GM19025 (cell line): ENCODE results near the gene LPIN3.

Source experiments
- ATAC-seq: cut with Tn5 transposase; IDR thresholded peaks from one replicate; pipeline ENCODE4 v1.9.1; 2021; ENCODE audit warnings: mild to moderate bottlenecking, low read depth, moderate library complexity; ENCODE audit not compliant: unreplicated experiment

LPIN3 gene

GRCh38 chr20:41348430-41349172 lies 8.0 kb downstream of the LPIN3 start:
- ATAC-seq, result no peak

DNA sequence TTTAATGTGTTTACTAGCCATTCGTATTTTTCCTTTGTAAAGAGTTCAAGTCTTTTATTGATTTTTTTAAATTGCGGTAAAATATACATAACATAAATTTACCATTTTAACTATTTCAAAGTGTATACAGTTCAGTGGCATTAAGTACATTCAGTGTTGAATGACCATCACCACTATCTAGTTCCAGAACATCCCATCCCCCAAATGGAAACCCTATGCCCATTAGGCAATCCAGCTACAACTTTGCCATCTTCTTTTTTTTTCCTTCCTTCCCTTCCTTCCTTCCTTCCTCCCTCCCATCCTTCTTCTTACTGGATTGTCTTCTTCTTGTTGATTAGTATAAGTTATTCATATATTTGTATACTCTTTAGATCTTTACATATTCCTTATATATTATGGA lies 8.6 kb downstream of the LPIN3 start:
- ATAC-seq, result no peak

DNA sequence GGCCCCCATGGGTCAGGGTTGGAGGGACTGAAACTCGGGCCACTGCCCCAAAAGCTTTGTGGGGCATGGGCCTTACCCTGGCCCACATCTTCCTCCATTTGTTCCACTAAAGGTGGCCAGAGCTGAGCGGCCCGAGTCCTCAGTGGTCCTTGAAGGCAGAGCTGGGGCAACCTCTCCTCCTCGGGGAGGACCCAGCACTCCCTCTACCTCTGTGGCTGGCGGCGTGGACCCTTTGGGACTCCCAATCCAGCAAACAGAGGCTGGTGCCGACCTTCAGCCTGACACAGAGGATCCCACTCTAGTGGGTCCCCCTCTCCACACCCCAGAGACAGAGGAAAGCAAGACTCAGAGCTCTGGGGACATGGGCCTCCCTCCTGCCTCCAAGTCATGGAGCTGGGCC lies 9.3 kb downstream of the LPIN3 start:
- ATAC-seq, result no peak

DNA sequence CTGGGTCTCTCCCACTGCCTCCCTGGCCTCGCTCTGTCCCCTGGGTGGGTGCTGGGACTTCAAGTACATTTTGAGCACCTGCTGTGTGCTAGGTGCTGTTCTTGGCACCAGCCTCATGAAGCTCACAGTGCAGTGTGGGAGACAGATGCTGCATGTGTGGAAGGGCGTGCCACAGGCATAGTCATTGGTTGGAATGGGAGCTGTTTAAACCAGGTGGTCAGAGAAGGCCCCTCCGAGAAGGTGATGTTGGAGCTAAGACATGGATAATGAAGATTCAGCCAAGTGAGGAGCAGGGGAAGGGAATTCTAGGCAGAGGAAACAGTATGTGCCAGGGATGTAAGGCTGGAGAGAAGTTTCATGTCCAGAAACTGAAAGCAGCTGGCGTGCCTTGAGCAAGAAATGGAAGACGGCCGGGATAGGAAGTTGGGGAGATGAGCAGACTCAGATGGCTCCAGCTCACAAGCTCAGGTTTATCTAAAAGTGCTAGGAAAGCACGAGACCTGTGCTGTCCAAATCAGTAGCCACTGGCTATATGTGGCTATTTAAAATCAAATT lies 9.9 kb downstream of the LPIN3 start:
- ATAC-seq, result no peak

GRCh38 chr20:41352106-41352505 lies 11.5 kb downstream of the LPIN3 start:
- ATAC-seq, result no peak

DNA sequence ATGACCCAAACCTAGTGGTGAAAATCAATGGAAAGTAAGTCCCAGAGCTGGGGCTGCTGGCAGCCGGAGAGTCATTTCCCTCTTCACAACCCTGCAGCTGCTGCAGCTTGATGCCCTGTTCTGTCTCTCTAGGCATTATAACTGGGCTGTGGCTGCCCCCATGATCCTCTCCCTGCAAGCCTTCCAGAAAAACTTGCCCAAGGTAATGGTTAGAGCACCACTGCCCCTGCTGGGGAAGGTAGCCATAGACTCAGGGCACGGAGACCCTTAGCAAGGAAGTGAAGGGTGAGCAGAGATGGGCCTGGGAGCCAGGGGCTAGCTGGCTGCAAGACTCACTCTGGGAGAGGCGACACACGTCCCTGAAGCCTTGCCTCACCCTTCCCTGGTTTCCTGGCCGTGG lies 12.0 kb downstream of the LPIN3 start:
- no peak for ATAC-seq

GRCh38 chr20:41353530-41353929 lies 12.9 kb downstream of the LPIN3 start:
- ATAC-seq, result no peak

GRCh38 chr20:41355192-41355591 lies 14.6 kb downstream of the LPIN3 start:
- ATAC-seq, result no peak

DNA sequence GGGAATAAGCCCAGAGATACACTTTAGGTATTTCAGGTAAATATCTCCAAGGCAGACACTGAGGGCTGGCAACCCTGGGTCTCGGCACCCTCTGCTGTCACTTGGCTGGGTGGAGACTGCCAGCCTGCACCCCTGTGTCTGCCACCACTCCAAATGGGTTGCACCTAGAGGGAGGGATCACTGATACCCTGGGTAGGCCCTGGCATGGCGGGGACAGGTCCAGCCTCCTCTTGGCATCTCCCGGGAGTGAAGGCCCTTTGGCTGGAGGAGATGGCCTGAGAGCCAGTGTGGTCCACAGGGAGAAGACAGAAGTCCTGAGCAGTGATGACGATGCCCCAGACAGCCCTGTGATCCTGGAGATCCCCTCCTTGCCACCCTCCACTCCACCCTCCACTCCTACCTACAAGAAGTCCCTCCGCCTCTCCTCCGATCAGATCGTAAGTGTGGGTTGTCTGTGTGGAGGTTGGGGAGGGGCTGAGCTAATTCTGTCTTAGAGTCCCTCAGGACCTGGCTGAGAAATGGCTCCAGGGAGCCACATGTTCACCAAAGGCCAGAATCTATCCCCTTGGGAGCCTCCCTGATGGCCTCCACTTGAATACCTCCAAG lies 15.1 kb downstream of the LPIN3 start:
- ATAC-seq, result no peak

- ATAC-seq, result no peak
Measured at GRCh38 chr20:41356951-41357350, 16.3 kb downstream of the LPIN3 start.

- no peak for ATAC-seq
Measured at GRCh38 chr20:41357424-41358163, 17.0 kb downstream of the LPIN3 start.

- ATAC-seq, result no peak
Measured at GRCh38 chr20:41358230-41358629, 17.6 kb downstream of the LPIN3 start.

GRCh38 chr20:41358717-41359116 lies 18.1 kb downstream of the LPIN3 start:
- ATAC-seq, result no peak

DNA sequence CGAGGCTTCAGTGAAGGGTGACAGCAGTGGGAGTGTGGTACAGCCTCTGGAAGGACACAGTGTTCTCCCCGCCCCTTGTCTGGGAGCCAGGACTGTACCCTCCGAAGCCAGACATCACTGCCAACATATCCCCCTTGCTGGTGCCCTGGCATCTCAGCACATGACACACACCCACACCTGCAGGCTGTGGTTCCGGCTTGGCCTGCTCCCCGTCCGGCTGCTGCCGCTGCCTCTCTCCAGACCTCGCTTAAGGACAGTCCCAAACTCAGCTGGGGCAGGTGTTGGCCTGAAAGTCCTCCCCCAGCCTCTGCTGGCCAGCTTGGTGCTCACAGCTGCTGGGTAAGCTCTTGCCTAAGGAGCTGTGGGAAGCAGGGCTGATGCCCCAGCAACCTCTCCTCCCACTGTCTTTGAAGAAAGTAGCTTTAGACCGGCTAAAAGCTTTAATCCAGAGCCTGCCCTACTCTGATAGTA lies 19.0 kb downstream of the LPIN3 start:
- no peak for ATAC-seq

DNA sequence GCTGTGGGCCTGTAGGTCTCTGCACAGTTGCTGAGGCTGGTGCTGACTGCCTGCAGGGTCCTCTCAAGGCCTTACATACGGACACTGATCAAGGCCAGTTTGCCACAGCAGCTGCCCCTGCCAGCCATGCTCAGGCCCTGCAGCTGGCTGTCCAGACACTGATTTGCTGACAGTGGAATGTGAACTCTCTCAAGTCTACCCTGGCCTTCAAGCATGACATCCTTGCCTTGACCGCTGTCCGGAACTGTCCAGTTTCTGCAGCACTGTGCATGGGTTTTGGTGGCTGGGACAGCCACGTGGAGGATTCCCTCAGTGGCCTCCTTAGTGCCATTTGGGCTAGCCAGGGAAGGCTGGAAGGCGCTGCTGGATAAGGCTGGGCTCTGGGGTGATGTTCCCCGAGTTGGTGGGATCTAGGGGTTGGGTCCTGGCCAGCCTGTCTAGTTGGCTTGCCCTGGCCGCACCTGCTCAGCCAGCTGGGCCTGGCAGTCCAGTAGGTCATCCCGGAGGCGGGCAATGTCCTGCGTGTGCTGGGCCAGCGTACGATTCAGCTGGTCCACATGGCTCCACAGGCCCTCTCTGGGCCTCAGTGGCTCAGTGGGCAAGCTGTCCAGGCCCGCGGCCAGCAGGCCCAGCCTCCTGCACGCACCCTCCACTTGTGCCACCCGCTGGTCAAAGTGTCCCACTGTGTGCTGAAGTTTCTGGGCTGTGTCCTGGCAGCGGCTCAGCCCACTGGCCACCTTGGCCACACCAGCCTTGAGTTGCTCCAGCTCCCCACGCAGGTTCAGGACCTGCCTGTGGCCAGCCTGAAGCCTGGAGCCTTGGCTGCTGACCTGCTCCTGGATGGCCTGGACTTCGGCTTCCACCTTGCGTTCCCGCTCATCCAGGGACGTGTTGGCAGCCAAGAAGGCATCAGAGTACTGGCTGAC lies 20.5 kb downstream of the LPIN3 start:
- no peak for ATAC-seq

DNA sequence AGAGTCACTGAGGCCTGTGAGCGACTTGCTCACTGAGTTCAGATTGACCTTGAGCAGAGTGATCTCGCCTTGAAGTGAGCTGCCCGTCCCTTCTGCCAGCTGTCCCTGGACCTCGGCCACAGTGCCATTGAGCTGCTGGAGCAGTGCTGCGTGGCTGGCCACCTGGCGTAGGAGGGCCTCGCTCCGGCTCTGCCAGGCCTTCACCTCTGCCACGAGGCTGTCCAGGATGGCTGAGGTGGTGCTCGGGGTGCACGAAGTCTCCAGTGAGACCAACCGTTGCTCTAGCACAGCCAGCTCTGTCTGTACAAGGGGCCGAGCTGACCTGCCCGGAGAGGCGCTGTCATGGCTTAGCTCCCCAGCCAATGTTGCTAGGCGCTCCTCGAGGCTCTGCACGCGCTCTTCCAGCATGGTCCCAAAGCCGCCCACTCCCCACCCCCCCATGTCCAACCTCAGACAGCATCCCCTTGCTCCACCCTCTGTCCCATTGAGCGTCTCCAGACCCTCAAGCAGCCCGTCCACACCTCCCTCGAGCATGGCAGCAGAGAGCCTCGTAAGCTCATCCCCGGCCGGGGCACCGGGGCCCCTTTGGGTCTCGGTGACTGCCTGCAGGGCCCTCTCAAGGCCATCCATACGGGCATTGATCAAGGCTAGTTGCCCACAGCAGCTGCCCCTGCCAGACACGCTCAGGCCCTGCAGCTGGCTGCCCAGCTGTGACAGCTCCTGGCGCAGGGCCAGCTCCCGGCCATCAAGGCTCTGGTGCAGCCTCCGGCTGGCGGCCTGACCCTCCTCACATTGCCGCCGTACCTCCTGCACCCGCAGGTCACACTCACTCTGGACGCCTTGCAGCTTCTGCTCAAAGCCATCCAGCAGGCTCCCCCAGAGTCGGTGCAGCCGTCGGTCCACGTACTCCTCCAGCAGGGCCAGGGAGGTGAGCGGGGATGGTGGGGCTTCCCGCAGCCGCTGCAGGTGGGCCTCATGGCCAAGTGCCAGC lies 21.4 kb downstream of the LPIN3 start:
- no peak for ATAC-seq

DNA sequence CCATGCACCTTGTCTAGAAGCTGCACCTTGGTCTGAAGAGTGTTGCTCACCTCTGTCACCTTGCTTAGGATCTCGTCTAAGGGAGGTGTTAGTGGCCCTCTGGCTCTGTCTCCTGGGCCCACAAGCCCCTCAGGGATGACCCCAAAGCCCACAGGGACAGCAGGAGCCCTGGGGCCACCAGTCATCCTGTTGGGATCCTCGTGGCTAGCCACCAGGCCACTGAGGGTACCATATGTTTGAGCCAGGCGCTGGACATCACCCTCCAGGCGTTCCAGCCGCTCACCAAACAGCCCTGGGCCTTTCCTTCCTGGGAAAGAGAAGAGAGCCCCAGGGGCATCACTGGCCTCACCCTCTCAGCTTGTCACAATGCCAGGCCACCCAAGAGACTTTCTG lies 22.1 kb downstream of the LPIN3 start:
- ATAC-seq, result no peak

DNA sequence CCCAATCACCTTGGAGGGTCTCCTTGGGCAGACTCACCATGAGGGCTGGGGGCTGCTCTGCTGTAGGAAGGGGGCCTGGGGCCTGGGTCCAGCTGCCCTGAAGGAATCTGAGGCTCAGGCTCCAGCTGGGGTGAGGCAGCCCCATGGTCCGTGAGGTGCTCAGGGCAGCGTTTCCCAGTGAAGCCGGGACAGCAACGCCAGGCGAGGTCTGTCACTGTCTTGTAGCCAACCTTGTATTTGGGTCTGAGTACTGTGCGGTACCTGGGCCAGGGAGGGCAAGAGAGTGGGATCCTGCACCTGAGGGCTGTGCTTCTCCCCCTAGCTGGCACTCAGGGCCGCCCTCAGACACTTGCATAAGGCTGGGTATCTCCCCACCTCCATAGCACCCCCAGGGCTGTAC lies 23.0 kb downstream of the LPIN3 start:
- no peak for ATAC-seq

GRCh38 chr20:41364236-41364855 lies 23.7 kb downstream of the LPIN3 start:
- no peak for ATAC-seq
